IMR-90 (cell line): ENCODE results near the gene CDHR2. TPM values are rescaled to one million over a fixed set of nuclear protein-coding genes. Genes with fewer than 3 reads are reported as not detected.

ENCODE experiments used
- BHLHE40 ChIP-seq: fragments of 150-350 bp; IDR thresholded peaks from 2 replicates; pipeline ENCODE4 v1.6.1; 2016; ENCODE audit warnings: mild to moderate bottlenecking, low read depth, low read length
- MXI1 ChIP-seq: IDR thresholded peaks from 2 replicates; pipeline ENCODE4 v1.6.1; 2012; ENCODE audit warnings: low read depth, mild to moderate bottlenecking, low read length, moderate library complexity, borderline replicate concordance
- RFX5 ChIP-seq: IDR thresholded peaks from 2 replicates; pipeline ENCODE4 v1.8.0; 2012; ENCODE audit warnings: low read depth, mild to moderate bottlenecking, low read length, moderate library complexity
- polyA plus RNA-seq, 3 experiments: library from polyadenylated mRNA; depleted of rRNA; stranded (reverse); fragments of >200 nt; gene quantifications; 2 replicates each; pipeline ENCODE4 v1.2.3, GENCODE V29; 2012; ENCODE audit warnings: low replicate concordance in 1 of 3
- total RNA-seq: library from RNA; depleted of rRNA; stranded (reverse); fragments of >200 nt; gene quantifications from 2 replicates; pipeline ENCODE4 v1.2.3, GENCODE V29; 2012

The CDHR2 gene
- total and polyA plus RNA-seq, 2 of the 4 experiments (the other 2 are of a cell fraction): not detected

GRCh38 chr5:176537554-176538229 is 11.4 kb upstream of the CDHR2 start (continued):
- peak; percentile 72 for TF ChIP-seq MXI1
- TF ChIP-seq BHLHE40: 0 out of 2 replicates have a peak, but pooled peaks have one; percentile 23
- TF ChIP-seq RFX5: peak; percentile 52; the same call in 1 of the 2 replicates
